Erythroblast (primary cell): ENCODE results near the gene DPF3.

ENCODE experiments used
- GATA1 ChIP-seq: IDR thresholded peaks from 2 replicates; pipeline ENCODE4 v1.6.1; 2011; ENCODE audit warnings: low read depth, mild to moderate bottlenecking, control low read depth, low read length, moderate library complexity
- POLR2A ChIP-seq: IDR thresholded peaks from 2 replicates; pipeline ENCODE4 v1.6.1; 2011; ENCODE audit warnings: mild to moderate bottlenecking, low read length

DNA sequence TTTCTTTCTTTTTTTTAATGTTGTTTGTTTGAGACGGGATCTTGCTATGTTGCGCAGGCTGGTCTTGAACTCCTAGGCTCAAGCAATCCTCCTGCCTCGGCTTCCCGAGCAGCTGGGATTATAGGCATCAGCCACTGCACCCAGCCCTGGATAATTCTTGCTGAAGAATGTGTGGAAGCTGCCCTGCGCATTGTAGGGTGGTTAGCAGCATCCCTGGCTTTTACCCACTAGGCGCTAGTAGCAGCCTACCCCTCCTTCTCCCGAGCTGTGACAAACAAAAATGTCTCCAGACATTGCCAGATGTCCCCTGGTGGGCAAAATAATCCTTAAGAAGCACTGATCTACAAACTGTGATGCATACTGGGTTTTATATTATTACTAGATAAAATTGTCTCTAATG lies 39.0 kb upstream of the DPF3 start:
- no peak for TF ChIP-seq POLR2A
- TF ChIP-seq GATA1, result no peak
